ENCODE data around the gene UBR3. TPM values are rescaled to one million over a fixed set of nuclear protein-coding genes. Genes with fewer than 3 reads are reported as not detected.
"Not testable (repeated sequence)": the region's sequence is repeated elsewhere in the genome, so short reads cannot be mapped to it uniquely, and the experiment has no call there.

Gene UBR3
- total RNA-seq, 2 donors from 2014 or later = 49.2 to 54.2 TPM

- no peak for DNase-seq (ENCODE audit: low spot score)
- intact Hi-C loops (cut with DNase I) = loop anchor here in 1 of 2 donors (10.0 kb wide), 1 partner anchor 85 kb away; the partner anchor contains the start of genes METTL5 and UBR3
These were observed 83.0 kb downstream of the UBR3 start for GRCh38 chr2:169910109-169910799.

- intact Hi-C loops (cut with DNase I) = loop anchor here in 1 of 2 donors (10.0 kb wide), 1 partner anchor 86 kb away; the partner anchor contains the start of genes METTL5 and UBR3
- no peak for DNase-seq (ENCODE audit: low spot score)
These were observed 83.9 kb downstream of the UBR3 start for GRCh38 chr2:169911119-169911518.

- intact Hi-C loops (cut with DNase I) = loop anchor here in 1 of 2 donors (10.0 kb wide), 1 partner anchor 92 kb away; the partner anchor contains the start of genes METTL5 and UBR3
- DNase-seq (ENCODE audit: low spot score) = peak; percentile 50
These were observed 89.4 kb downstream of the UBR3 start for GRCh38 chr2:169916623-169917022.

GRCh38 chr2:169923977-169924376 is 96.7 kb downstream of the UBR3 start:
- intact Hi-C loops (cut with DNase I) = no loop called here
- no peak for DNase-seq (ENCODE audit: low spot score)

- no peak for DNase-seq (ENCODE audit: low spot score)
- intact Hi-C loops (cut with DNase I) = no loop called here
These were observed 98.7 kb downstream of the UBR3 start for GRCh38 chr2:169925968-169926367.

- intact Hi-C loops (cut with DNase I) = no loop called here
- no peak for DNase-seq (ENCODE audit: low spot score)
These were observed 101.2 kb downstream of the UBR3 start for GRCh38 chr2:169928463-169928864.

- intact Hi-C loops (cut with DNase I) = no loop called here
- no peak for DNase-seq (ENCODE audit: low spot score)
These were observed 106.0 kb downstream of the UBR3 start for GRCh38 chr2:169933124-169933711.

- DNase-seq (ENCODE audit: low spot score); intact Hi-C loops (cut with DNase I): not testable (repeated sequence)
These were observed 109.4 kb downstream of the UBR3 start for GRCh38 chr2:169936652-169937051.

- DNase-seq (ENCODE audit: low spot score) = no peak
- intact Hi-C loops (cut with DNase I) = no loop called here
These were observed 118.3 kb downstream of the UBR3 start for GRCh38 chr2:169945515-169945914.

GRCh38 chr2:169946092-169946491 is 118.8 kb downstream of the UBR3 start:
- no peak for DNase-seq (ENCODE audit: low spot score)
- intact Hi-C loops (cut with DNase I) = no loop called here

GRCh38 chr2:169946546-169946945 is 119.3 kb downstream of the UBR3 start:
- DNase-seq (ENCODE audit: low spot score) = no peak
- intact Hi-C loops (cut with DNase I) = no loop called here

GRCh38 chr2:169955940-169956339 is 128.7 kb downstream of the UBR3 start:
- no peak for DNase-seq (ENCODE audit: low spot score)
- intact Hi-C loops (cut with DNase I) = no loop called here

- DNase-seq (ENCODE audit: low spot score); intact Hi-C loops (cut with DNase I): not testable (repeated sequence)
These were observed 130.0 kb downstream of the UBR3 start for GRCh38 chr2:169957219-169957618.

- intact Hi-C loops (cut with DNase I) = no loop called here
- DNase-seq (ENCODE audit: low spot score) = no peak
These were observed 134.7 kb downstream of the UBR3 start for GRCh38 chr2:169961911-169962310.

- intact Hi-C loops (cut with DNase I) = no loop called here
- no peak for DNase-seq (ENCODE audit: low spot score)
These were observed 136.5 kb downstream of the UBR3 start for GRCh38 chr2:169963786-169964185.

- intact Hi-C loops (cut with DNase I) = no loop called here
- no peak for DNase-seq (ENCODE audit: low spot score)
These were observed 137.5 kb downstream of the UBR3 start for GRCh38 chr2:169964740-169965139.

GRCh38 chr2:169965495-169965894 is 138.2 kb downstream of the UBR3 start:
- intact Hi-C loops (cut with DNase I) = no loop called here
- DNase-seq (ENCODE audit: low spot score) = no peak

- no peak for DNase-seq (ENCODE audit: low spot score)
- intact Hi-C loops (cut with DNase I) = no loop called here
These were observed 139.2 kb downstream of the UBR3 start for GRCh38 chr2:169966454-169966853.

GRCh38 chr2:169968743-169969142 is 141.5 kb downstream of the UBR3 start:
- intact Hi-C loops (cut with DNase I) = no loop called here
- DNase-seq (ENCODE audit: low spot score) = no peak

GRCh38 chr2:169975221-169975620 is 148.0 kb downstream of the UBR3 start:
- intact Hi-C loops (cut with DNase I) = no loop called here
- DNase-seq (ENCODE audit: low spot score) = no peak

- intact Hi-C loops (cut with DNase I) = no loop called here
- no peak for DNase-seq (ENCODE audit: low spot score)
These were observed 149.1 kb downstream of the UBR3 start for GRCh38 chr2:169976335-169976851.

Data from posterior vena cava (tissue), 2 donors.